GM12872 (cell line): ENCODE data around the gene SPATA19.
A peak's percentile ranks its signal among the peaks of the same experiment; 100 is the strongest.

Experiments
- TF ChIP-seq, protein P1 (sequence below): IDR thresholded peaks from 3 replicates; pipeline ENCODE4 v1.5.1; 2011; ENCODE audit warnings: low read depth, mild to moderate bottlenecking, low read length, moderate library complexity; ENCODE audit not compliant: insufficient read depth

SPATA19 gene

GRCh38 chr11:133821776-133822175 is 23.5 kb downstream of the SPATA19 start:
- TF ChIP-seq, protein P1, sequence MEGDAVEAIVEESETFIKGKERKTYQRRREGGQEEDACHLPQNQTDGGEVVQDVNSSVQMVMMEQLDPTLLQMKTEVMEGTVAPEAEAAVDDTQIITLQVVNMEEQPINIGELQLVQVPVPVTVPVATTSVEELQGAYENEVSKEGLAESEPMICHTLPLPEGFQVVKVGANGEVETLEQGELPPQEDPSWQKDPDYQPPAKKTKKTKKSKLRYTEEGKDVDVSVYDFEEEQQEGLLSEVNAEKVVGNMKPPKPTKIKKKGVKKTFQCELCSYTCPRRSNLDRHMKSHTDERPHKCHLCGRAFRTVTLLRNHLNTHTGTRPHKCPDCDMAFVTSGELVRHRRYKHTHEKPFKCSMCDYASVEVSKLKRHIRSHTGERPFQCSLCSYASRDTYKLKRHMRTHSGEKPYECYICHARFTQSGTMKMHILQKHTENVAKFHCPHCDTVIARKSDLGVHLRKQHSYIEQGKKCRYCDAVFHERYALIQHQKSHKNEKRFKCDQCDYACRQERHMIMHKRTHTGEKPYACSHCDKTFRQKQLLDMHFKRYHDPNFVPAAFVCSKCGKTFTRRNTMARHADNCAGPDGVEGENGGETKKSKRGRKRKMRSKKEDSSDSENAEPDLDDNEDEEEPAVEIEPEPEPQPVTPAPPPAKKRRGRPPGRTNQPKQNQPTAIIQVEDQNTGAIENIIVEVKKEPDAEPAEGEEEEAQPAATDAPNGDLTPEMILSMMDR: peak; percentile 76

DNA sequence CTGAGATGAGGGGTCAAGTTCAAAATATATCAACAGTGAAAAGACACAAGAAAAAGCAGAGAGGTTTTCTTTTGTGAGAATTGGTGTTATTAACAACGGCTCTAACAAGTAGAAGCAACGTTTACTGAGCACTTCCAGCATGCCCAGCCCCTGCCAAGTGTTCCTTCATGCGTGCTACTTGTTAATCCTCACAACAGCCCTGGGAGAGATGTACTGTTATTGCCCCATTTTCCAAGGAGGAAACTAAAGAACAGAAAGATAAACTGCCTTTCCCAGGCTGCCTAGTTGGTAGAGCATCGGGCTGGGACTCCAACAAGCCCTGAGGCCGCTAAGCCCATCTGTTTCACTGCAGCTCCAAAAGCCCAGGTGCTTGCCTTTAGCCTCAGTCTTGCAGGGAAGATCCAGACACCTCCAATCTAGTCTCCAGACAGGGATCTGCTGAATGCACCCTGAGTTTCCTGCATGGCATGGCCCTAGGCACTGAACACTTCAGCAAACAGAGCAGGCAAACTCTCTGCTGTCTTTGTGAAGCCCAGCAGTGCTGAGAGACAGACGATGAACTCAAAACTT is 25.5 kb downstream of the SPATA19 start:
- TF ChIP-seq, protein P1: no peak

- TF ChIP-seq, protein P1: no peak
Observed at GRCh38 chr11:133819114-133819513, 26.2 kb downstream of the SPATA19 start.

DNA sequence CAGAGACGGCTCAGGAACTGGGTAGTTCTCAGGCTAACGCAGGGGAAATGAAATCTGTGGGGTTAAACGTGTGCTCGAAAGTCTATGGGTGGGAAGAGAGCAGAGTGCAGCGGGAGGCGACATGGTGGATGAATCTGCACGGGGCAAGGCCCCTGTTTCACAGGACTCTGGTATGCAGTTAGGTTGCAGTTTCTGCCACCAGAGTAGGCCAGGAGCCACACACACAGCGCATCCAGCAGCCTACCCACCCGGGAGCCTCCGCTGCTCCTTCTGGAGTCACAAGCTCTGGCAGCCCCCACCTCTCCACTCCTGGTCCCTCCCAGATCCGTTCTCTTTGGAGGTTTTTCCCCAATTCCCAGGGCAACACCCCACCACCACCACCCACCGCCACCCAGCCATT is 27.0 kb downstream of the SPATA19 start:
- TF ChIP-seq, protein P1: no peak

DNA sequence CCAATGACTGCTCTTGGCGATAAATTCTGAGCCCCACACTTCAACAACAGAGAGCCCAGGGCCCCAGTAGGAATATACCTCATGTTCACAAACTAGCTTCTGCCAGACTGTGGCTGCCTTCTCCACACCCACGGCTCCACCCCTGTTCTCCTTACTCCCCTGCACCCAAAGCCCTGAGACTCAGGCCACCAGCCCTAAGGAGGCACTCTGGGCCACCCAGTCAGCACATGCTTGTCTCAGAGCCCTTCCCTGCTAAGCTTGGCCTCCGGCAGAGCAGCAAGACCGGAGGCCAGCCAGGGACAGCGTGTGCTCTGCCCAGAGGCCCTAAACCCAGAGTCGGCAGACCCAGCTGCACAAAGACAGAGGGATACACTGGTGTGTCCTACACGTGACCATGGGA is 27.9 kb downstream of the SPATA19 start:
- TF ChIP-seq, protein P1: no peak

DNA sequence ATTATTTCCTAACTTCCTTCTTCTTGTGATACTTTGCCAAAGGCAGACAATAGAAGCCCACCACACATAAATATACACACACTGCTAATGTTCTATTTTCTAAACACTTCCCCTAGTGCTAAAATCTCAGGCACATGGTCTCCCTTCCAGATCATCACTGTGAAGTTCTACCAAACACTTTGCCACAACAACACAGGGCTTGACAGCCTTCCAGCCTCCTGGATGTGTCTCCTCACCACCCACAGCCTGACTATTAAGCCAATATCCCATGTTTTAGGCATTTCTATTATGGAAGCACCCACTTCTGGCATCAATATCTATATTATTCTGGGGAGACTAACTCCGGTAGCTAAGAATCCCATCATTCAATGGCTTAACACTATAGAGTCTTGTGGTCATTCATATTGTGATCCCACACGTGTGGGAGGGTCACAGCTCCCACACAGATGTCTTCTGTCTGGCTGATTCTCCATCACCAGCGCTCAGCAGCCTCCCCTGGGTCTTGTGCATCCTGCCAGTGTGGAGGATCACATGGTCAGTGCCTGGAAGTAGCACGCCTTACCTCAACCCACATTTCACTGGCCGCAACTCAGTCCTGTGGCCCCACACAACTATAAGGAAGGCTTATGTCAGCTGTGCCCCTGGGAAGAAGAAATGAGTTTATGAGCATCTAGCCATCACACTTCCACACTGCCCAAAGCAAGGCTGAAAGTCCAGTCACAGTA is 29.0 kb downstream of the SPATA19 start:
- TF ChIP-seq, protein P1: no peak

- TF ChIP-seq, protein P1: no peak
Observed at GRCh38 chr11:133815636-133816035, 29.7 kb downstream of the SPATA19 start.
